Astrocyte (in vitro differentiated cells and primary cell): ENCODE data around the gene CCDC63. TPM values are rescaled to one million over a fixed set of nuclear protein-coding genes. Genes with fewer than 3 reads are reported as not detected.
A peak's percentile ranks its signal among the peaks of the same experiment; 100 is the strongest.

Experiments used
- DNase-seq: peaks from one replicate; pipeline ENCODE4 v3.0.0-alpha.2; 2010; ENCODE audit warnings: low read depth
- FAIRE-seq: peaks from 2 replicates; lab custom pipeline; 2011; peaks lifted over from hg19 to GRCh38; lab: Jason Lieb, UNC
- H2AFZ ChIP-seq: 2 replicates; pipeline ENCODE4 v1.6.0; 2012; ENCODE audit warnings: low read depth, low read length, inconsistent platforms
- H3K27ac ChIP-seq: 2 replicates; pipeline ENCODE4 v1.5.1; 2011; ENCODE audit warnings: low read depth, low read length, inconsistent platforms
- H3K27me3 ChIP-seq: 2 replicates; pipeline ENCODE4 v1.6.0; 2011; ENCODE audit warnings: low read length, inconsistent platforms; ENCODE audit not compliant: insufficient read depth
- H3K36me3 ChIP-seq: 2 replicates; pipeline ENCODE4 v1.5.1; 2011; ENCODE audit warnings: low read length, inconsistent platforms; ENCODE audit not compliant: insufficient read depth
- H3K4me1 ChIP-seq: 2 replicates; pipeline ENCODE4 v1.5.1; 2011; ENCODE audit warnings: low read length, inconsistent platforms; ENCODE audit not compliant: insufficient read depth
- H3K4me2 ChIP-seq: 2 replicates; pipeline ENCODE4 v1.6.0; 2012; ENCODE audit warnings: low read length, inconsistent platforms
- H3K4me3 ChIP-seq: 2 replicates; pipeline ENCODE4 v1.5.1; 2011; ENCODE audit warnings: low read depth, mild to moderate bottlenecking, low read length, inconsistent platforms; ENCODE audit not compliant: insufficient read depth
- H3K79me2 ChIP-seq: 2 replicates; pipeline ENCODE4 v1.6.0; 2012; ENCODE audit warnings: mild to moderate bottlenecking, low read length, inconsistent platforms; ENCODE audit not compliant: insufficient read depth
- H3K9ac ChIP-seq: 2 replicates; pipeline ENCODE4 v1.6.0; 2012; ENCODE audit warnings: mild to moderate bottlenecking, low read length, inconsistent platforms
- H3K9me3 ChIP-seq: 2 replicates; pipeline ENCODE4 v1.5.1; 2012; ENCODE audit warnings: low read depth, mild to moderate bottlenecking, low read length, inconsistent platforms; ENCODE audit not compliant: insufficient read depth
- H4K20me1 ChIP-seq: 2 replicates; pipeline ENCODE4 v1.6.0; 2012; ENCODE audit warnings: low read length, inconsistent platforms; ENCODE audit not compliant: insufficient read depth
- H3K27ac Mint-ChIP-seq: one replicate; pipeline ENCODE4 v1.8.0; 2021; ENCODE audit warnings: mild to moderate bottlenecking, mixed read lengths; ENCODE audit not compliant: unreplicated experiment
- H3K27me3 Mint-ChIP-seq: one replicate; pipeline ENCODE4 v1.8.0; 2021; ENCODE audit warnings: low read depth, mixed read lengths; ENCODE audit not compliant: unreplicated experiment
- H3K36me3 Mint-ChIP-seq: one replicate; pipeline ENCODE4 v1.8.0; 2021; ENCODE audit warnings: low read depth, mixed read lengths; ENCODE audit not compliant: unreplicated experiment
- H3K4me1 Mint-ChIP-seq: one replicate; pipeline ENCODE4 v1.8.0; 2021; ENCODE audit warnings: low read depth, mixed read lengths; ENCODE audit not compliant: unreplicated experiment
- H3K4me3 Mint-ChIP-seq: one replicate; pipeline ENCODE4 v1.8.0; 2021; ENCODE audit warnings: mild to moderate bottlenecking, moderate library complexity, mixed read lengths; ENCODE audit not compliant: unreplicated experiment
- H3K9me3 Mint-ChIP-seq: one replicate; pipeline ENCODE4 v1.8.0; 2021; ENCODE audit warnings: mild to moderate bottlenecking, mixed read lengths; ENCODE audit not compliant: unreplicated experiment
- CTCF ChIP-seq: IDR thresholded peaks from 2 replicates; pipeline ENCODE4 v1.5.1; 2011; ENCODE audit warnings: low read depth, mild to moderate bottlenecking, inconsistent platforms, low read length, moderate library complexity; ENCODE audit not compliant: insufficient read depth
- EZH2 ChIP-seq: IDR thresholded peaks from 2 replicates; pipeline ENCODE4 v1.6.1; 2012; ENCODE audit warnings: mild to moderate bottlenecking, low read length, inconsistent platforms; ENCODE audit not compliant: insufficient read depth
- total RNA-seq: library from RNA; stranded (reverse); gene quantifications from 2 replicates; pipeline ENCODE4 v1.2.1, GENCODE V29; 2021

CCDC63 gene
- total RNA-seq, 1 donor from 2014 or later = 0.30 TPM

GRCh38 chr12:110920324-110920910 lies 73.6 kb downstream of the CCDC63 start, which contains the start of gene MYL2:
Gene MYL2, minus strand, starts transcription at chr12:110920579. Its CDS starts 50 bp downstream, at chr12:110920529.
- peak within 1 kb of the TSS; percentile 56 for H3K27ac Mint-ChIP-seq
- H3K9me3 ChIP-seq = no peaks in the 10 kb centered on the region
- peak within 1 kb of the TSS; percentile 7 for H3K4me2 ChIP-seq
- H3K27me3 ChIP-seq = peaks cover 2% of the 10 kb centered on the region
- H3K27me3 Mint-ChIP-seq = peaks cover 5% of the 10 kb centered on the region
- no peak for DNase-seq
- H3K36me3 Mint-ChIP-seq = no peaks in the 10 kb centered on the region
- FAIRE-seq = no peak
- TF ChIP-seq CTCF (no peak), EZH2 (no peak)
- H3K9ac ChIP-seq = no peak within 1 kb of the TSS
- peaks cover 26% of the 10 kb centered on the region for H3K4me1 Mint-ChIP-seq
- no peak within 1 kb of the TSS for H2AFZ ChIP-seq
- no peaks in the 10 kb centered on the region for H3K79me2 ChIP-seq
- peaks cover 24% of the 10 kb centered on the region for H3K4me1 ChIP-seq
- H4K20me1 ChIP-seq = no peaks in the 10 kb centered on the region
- no peak within 1 kb of the TSS for H3K4me3 ChIP-seq
- H3K4me3 Mint-ChIP-seq = no peak within 1 kb of the TSS
- H3K36me3 ChIP-seq = no peaks in the 10 kb centered on the region
- H3K9me3 Mint-ChIP-seq = no peaks in the 10 kb centered on the region
- H3K27ac ChIP-seq = no peak within 1 kb of the TSS

- DNase-seq (peak; percentile 67), FAIRE-seq (no peak)
- Histone ChIP-seq H3K27ac (no peak overlapping the region), H3K4me3 (no peak overlapping the region), H3K4me2 (peak overlapping the region; percentile 7), H3K4me1 (peaks cover 24% of the 10 kb centered on the region), H3K36me3 (no peaks in the 10 kb centered on the region), H3K27me3 (peaks cover 3% of the 10 kb centered on the region), H3K9me3 (no peaks in the 10 kb centered on the region), H3K9ac (no peak overlapping the region), H4K20me1 (no peaks in the 10 kb centered on the region), H2AFZ (no peak overlapping the region), H3K79me2 (no peaks in the 10 kb centered on the region)
- TF ChIP-seq EZH2 (no peak), CTCF (no peak)
- Mint-ChIP-seq H3K36me3 (no peaks in the 10 kb centered on the region), H3K27me3 (peaks cover 5% of the 10 kb centered on the region), H3K9me3 (no peaks in the 10 kb centered on the region), H3K4me3 (no peak overlapping the region), H3K4me1 (peaks cover 26% of the 10 kb centered on the region), H3K27ac (peak overlapping the region; percentile 56)
These were observed 74.5 kb downstream of the CCDC63 start for GRCh38 chr12:110921262-110921661.

GRCh38 chr12:110922652-110923051 lies 75.9 kb downstream of the CCDC63 start:
- Mint-ChIP-seq H3K4me1 (peaks cover 20% of the 10 kb centered on the region), H3K27me3 (peaks cover 5% of the 10 kb centered on the region), H3K4me3 (no peak overlapping the region), H3K27ac (no peak overlapping the region), H3K9me3 (no peaks in the 10 kb centered on the region), H3K36me3 (no peaks in the 10 kb centered on the region)
- no peaks in the 10 kb centered on the region for H3K79me2 ChIP-seq
- no peak for DNase-seq
- no peak overlapping the region for H2AFZ ChIP-seq
- no peaks in the 10 kb centered on the region for H3K9me3 ChIP-seq
- H3K9ac ChIP-seq = no peak overlapping the region
- no peak for FAIRE-seq
- no peak overlapping the region for H3K4me3 ChIP-seq
- H3K4me2 ChIP-seq = no peak overlapping the region
- TF ChIP-seq EZH2 (no peak), CTCF (no peak)
- H3K27ac ChIP-seq = no peak overlapping the region
- peaks cover 16% of the 10 kb centered on the region for H3K4me1 ChIP-seq
- H3K27me3 ChIP-seq = peaks cover 7% of the 10 kb centered on the region
- no peaks in the 10 kb centered on the region for H3K36me3 ChIP-seq
- no peaks in the 10 kb centered on the region for H4K20me1 ChIP-seq
